ENCODE results near the gene AASDH.
"Not testable (repeated sequence)": the region's sequence is repeated elsewhere in the genome, so short reads cannot be mapped to it uniquely, and the experiment has no call there.

The AASDH gene

DNA sequence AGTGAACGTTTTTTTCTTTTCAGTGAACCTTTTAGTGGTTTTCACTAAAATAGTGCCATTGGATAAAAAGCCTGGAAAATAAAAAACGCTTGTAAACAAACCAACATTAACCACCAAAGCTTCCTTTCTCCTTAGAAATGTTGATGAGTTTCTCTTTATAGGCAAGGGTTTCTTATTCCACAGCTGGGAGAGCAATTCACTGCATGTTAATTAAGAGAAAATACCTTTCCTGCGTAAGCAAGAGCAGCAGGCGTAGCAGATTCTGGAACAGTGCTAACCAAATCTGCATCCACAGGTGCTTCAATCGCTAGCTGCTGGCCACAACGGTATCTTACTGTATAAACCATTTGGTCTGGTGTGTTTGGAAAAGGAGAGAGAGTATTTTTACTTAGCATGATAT, 13.3 kb upstream of the AASDH start:
- DNase-seq = no peak

DNA sequence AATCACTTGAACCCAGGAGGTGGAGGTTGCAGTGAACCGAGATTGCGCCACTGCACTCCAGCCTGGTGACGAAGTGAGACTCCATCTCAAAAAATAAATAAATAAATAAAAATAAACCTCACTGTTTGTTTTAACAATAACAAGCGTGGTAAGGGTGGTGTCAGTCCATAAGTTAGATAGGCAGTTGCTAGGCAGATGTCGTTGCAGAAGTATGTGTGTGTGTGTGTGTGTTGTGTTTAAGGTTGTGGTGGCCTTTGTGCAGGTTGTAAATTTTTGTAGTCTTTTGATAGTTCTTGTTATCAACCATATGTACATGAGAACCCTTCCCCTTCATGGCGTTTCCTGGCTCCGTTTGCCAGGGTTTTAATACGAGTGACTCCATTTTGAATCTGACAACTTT, 4.0 kb upstream of the AASDH start:
- no peak for DNase-seq

DNA sequence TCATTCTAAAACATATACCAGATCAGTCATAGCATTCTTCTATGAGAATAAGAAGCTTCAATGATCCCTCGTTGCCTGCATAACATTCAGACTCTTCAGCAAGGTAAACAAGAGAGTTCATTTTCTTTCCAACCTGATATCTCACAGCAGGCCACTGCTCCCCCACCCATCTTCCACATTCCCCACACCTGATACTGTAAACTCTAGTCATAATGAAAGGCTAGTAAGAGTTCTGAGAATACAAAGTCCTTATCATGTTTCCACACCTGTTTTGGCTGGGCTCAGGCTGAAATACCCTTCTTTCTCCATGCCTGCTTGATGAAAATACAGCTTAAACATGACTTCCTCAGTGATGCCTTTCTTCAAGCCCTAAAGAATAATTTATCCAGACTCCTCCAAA, 2.3 kb upstream of the AASDH start:
- no peak for DNase-seq

- no peak for DNase-seq
Measured at GRCh38 chr4:56388306-56388705, 1.0 kb upstream of the AASDH start.

- no peak for DNase-seq
Measured at GRCh38 chr4:56386091-56386490, 1.2 kb downstream of the AASDH start.

- no peak for DNase-seq
Measured at GRCh38 chr4:56375458-56375857, 11.8 kb downstream of the AASDH start.

- DNase-seq = no peak
Measured at GRCh38 chr4:56374956-56375355, 12.3 kb downstream of the AASDH start.

DNA sequence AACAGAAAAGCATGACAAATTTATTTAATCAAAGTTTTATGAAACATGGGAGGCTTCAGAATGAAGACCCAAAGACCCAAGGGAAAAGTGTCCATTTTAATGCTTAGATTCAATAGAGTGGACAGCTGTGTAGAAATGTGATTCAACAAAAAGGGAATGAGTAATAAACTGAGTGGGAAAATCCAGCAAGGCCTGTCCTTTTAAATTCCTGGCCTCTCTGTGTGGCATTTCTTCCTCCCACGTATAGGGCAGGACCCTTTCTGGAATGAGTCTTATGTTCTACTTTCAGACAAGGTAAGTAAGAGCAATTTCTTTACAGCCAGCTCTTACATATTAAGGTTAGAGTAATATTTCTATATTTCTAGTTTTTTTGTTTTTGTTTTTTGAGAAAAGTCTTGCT, 14.5 kb downstream of the AASDH start:
- no peak for DNase-seq

DNA sequence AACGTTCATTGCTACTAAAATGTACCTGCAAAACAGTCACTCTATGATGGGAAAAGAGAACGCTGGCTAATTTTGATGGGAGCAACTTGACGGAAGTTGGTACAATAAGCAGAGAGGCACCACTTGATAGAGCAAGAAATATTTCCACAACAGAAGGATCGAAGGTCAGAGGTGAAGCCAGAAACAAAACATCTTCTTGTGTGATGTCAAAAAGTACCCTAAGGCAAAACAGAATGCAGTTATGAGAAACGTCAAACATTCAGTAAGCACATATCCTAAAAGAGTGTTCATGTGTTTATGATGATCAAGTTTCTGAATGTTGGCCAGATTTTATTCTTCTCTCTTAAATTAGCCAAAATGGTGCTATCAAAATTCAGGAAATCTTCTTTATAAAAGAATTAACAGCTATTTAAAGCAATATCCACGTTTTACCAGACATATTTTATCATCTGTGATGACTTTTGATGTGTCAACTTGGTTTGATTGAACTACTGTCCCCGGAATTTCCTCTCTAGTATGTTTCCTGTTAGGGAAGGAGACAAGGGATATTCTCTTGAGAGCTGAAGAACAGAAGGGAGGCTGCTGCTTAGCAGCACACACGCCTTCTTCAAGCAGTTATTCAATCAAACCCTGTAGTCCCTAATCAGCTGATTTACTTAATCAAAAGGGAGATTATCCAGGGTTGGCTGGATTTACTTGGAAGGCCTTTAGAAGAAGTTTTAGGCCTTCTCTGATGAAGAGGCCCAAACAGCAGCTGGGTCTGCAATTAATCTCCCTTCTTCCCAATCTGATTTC, 15.7 kb downstream of the AASDH start:
- DNase-seq = no peak

GRCh38 chr4:56370377-56370776, 16.9 kb downstream of the AASDH start:
- no peak for DNase-seq

DNA sequence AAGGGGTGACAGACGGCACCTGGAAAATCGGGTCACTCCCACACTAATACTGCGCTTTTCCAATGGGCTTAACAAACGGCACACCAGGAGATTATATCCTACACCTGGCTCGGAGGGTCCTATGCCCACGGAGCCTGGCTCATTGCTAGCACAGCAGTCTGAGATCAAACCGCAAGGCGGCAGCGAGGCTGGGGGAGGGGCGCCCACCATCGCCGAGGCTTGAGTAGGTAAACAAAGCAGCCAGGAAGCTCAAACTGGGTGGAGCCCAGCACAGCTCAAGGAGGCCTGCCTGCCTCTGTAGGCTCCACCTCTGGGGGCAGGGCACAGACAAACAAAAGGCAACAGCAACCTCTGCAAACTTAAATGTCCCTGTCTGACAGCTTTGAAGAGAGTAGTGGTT, 24.3 kb downstream of the AASDH start:
- not testable (repeated sequence) for DNase-seq

GRCh38 chr4:56360071-56360470, 27.2 kb downstream of the AASDH start:
- no peak for DNase-seq

- DNase-seq = no peak
Measured at GRCh38 chr4:56356650-56357049, 30.6 kb downstream of the AASDH start.

GRCh38 chr4:56348576-56348975, 38.7 kb downstream of the AASDH start:
- no peak for DNase-seq

GRCh38 chr4:56345458-56345857, 41.8 kb downstream of the AASDH start:
- no peak for DNase-seq

GRCh38 chr4:56342746-56343145, 44.5 kb downstream of the AASDH start:
- DNase-seq = no peak

GRCh38 chr4:56330691-56331090, 56.6 kb downstream of the AASDH start:
- no peak for DNase-seq

- DNase-seq = no peak
Measured at GRCh38 chr4:56326363-56326762, 60.9 kb downstream of the AASDH start.

- no peak for DNase-seq
Measured at GRCh38 chr4:56324011-56324610, 63.2 kb downstream of the AASDH start.

- no peak for DNase-seq
Measured at GRCh38 chr4:56323327-56323726, 64.0 kb downstream of the AASDH start.

- no peak for DNase-seq
Measured at GRCh38 chr4:56321251-56321650, 66.0 kb downstream of the AASDH start.

- no peak for DNase-seq
Measured at GRCh38 chr4:56320293-56320692, 67.0 kb downstream of the AASDH start.

GRCh38 chr4:56318555-56318954, 68.7 kb downstream of the AASDH start:
- DNase-seq = no peak

DNA sequence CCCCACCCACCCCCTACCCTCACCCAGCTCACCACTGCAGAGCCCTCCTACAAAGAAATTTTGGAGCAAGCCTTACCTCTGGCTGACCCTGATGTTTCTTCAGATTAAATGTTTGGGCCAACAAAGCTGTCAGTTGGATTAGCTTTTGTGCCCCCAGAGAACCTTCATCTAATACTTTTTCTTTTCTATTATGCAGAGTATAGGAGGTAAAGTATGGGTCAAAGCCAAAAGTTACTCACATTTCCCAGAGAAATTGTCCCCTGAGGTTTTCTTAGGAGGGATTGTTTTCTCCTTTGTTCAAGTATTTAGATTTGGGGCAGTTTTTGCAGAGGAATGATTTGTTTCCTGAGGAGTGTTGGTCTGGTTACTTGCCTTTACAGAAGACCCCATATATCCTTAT, 69.5 kb downstream of the AASDH start:
- no peak for DNase-seq
